PC-9 (cell line): Measurements from ENCODE around the gene MOCOS.

Experiments
- CTCF ChIP-seq: fragments of 200-600 bp; sonication (generic); conservative IDR thresholded peaks from 2 replicates; pipeline ENCODE4 v1.6.1; 2017; ENCODE audit warnings: mixed run types, antibody characterized with exemption, mild to moderate bottlenecking, moderate library complexity
- EZH2 ChIP-seq: fragments of 200-600 bp; sonication (generic); IDR thresholded peaks from 2 replicates; pipeline ENCODE4 v1.8.0; 2017; ENCODE audit warnings: antibody characterized with exemption, low read depth

- TF ChIP-seq CTCF (no peak), EZH2 (no peak)
Observed at GRCh38 chr18:36299015-36299414, 111.7 kb downstream of the MOCOS start.
